Measurements from ENCODE around the gene DDX49.

Gene DDX49

GRCh38 chr19:18941628-18942354 is 22.3 kb downstream of the DDX49 start:
- Histone ChIP-seq H3K27ac (ENCODE audit: insufficient read depth, low read length, poor library complexity, severe bottlenecking) (no peak overlapping the region), H3K4me1 (ENCODE audit: control insufficient read depth, insufficient read depth, low read length, poor library complexity, severe bottlenecking) (peaks cover 11% of the 10 kb centered on the region), H3K27me3 (replicated peaks; ENCODE audit: control insufficient read depth, insufficient read depth, low read length, poor library complexity, severe bottlenecking) (peaks cover 9% of the 10 kb centered on the region), H3K36me3 (ENCODE audit: control insufficient read depth, insufficient read depth, low read length) (no peaks in the 10 kb centered on the region), H3K4me3 (ENCODE audit: insufficient read depth, low read depth, low read length, poor library complexity, severe bottlenecking) (no peak overlapping the region), H3K9me3 (ENCODE audit: control insufficient read depth, low read length) (no peaks in the 10 kb centered on the region)
- no peak for DNase-seq

DNA sequence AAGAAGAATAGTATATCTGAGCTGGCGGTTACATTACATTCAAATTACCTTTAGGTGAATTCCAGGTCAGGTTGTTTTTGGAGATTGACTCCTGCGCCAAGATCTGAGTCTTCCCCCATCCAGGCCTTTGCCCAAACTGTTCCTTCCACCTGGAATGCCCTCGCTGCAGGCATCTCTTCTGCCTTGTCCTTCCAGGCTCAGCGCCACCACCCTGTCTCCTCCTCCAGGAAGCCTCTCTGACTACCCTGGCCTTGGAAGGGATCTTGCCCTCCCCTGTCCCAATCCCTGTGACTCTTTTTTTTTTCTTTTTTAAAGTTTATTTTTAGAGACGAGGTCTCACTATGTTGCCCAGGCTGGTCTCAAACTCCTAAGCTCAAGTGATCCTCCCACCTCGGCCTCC is 23.2 kb downstream of the DDX49 start:
- peaks cover 9% of the 10 kb centered on the region for H3K27me3 ChIP-seq (replicated peaks; ENCODE audit: control insufficient read depth, insufficient read depth, low read length, poor library complexity, severe bottlenecking)
- DNase-seq = no peak
- no peak overlapping the region for H3K4me3 ChIP-seq (ENCODE audit: insufficient read depth, low read depth, low read length, poor library complexity, severe bottlenecking)
- no peaks in the 10 kb centered on the region for H3K9me3 ChIP-seq (ENCODE audit: control insufficient read depth, low read length)
- no peaks in the 10 kb centered on the region for H3K36me3 ChIP-seq (ENCODE audit: control insufficient read depth, insufficient read depth, low read length)
- H3K27ac ChIP-seq (ENCODE audit: insufficient read depth, low read length, poor library complexity, severe bottlenecking) = no peak overlapping the region
- peaks cover 11% of the 10 kb centered on the region for H3K4me1 ChIP-seq (ENCODE audit: control insufficient read depth, insufficient read depth, low read length, poor library complexity, severe bottlenecking)

DNA sequence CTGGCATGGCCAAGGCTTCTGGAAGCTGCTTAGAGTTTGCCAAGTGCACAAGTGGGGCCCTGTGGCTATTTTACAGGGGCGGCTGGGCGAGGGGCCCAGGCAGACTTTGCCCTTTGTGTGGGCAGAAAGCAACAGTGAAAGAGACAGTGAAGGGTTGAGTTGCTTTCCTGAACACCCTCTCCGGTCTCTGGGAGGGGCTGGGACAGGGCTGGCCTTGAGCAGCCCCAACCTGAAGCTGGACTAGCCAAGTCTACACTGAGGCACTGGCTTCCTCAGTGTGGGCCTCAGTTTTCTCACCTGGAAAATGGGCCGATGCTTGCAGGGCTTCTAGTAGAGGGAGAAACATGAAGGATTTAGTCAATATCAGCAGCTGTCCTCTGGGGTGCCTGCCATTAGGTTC is 23.9 kb downstream of the DDX49 start:
- H3K27ac ChIP-seq (ENCODE audit: insufficient read depth, low read length, poor library complexity, severe bottlenecking) = no peak overlapping the region
- no peaks in the 10 kb centered on the region for H3K9me3 ChIP-seq (ENCODE audit: control insufficient read depth, low read length)
- no peak overlapping the region for H3K4me3 ChIP-seq (ENCODE audit: insufficient read depth, low read depth, low read length, poor library complexity, severe bottlenecking)
- peaks cover 11% of the 10 kb centered on the region for H3K4me1 ChIP-seq (ENCODE audit: control insufficient read depth, insufficient read depth, low read length, poor library complexity, severe bottlenecking)
- peaks cover 9% of the 10 kb centered on the region for H3K27me3 ChIP-seq (replicated peaks; ENCODE audit: control insufficient read depth, insufficient read depth, low read length, poor library complexity, severe bottlenecking)
- DNase-seq = no peak
- no peaks in the 10 kb centered on the region for H3K36me3 ChIP-seq (ENCODE audit: control insufficient read depth, insufficient read depth, low read length)

- DNase-seq = no peak
- Histone ChIP-seq H3K36me3 (ENCODE audit: control insufficient read depth, insufficient read depth, low read length) (no peaks in the 10 kb centered on the region), H3K4me3 (ENCODE audit: insufficient read depth, low read depth, low read length, poor library complexity, severe bottlenecking) (no peak overlapping the region), H3K9me3 (ENCODE audit: control insufficient read depth, low read length) (no peaks in the 10 kb centered on the region), H3K4me1 (ENCODE audit: control insufficient read depth, insufficient read depth, low read length, poor library complexity, severe bottlenecking) (peaks cover 5% of the 10 kb centered on the region), H3K27ac (ENCODE audit: insufficient read depth, low read length, poor library complexity, severe bottlenecking) (no peak overlapping the region), H3K27me3 (replicated peaks; ENCODE audit: control insufficient read depth, insufficient read depth, low read length, poor library complexity, severe bottlenecking) (peaks cover 6% of the 10 kb centered on the region)
Observed at GRCh38 chr19:18945297-18945696, 25.8 kb downstream of the DDX49 start.

DNA sequence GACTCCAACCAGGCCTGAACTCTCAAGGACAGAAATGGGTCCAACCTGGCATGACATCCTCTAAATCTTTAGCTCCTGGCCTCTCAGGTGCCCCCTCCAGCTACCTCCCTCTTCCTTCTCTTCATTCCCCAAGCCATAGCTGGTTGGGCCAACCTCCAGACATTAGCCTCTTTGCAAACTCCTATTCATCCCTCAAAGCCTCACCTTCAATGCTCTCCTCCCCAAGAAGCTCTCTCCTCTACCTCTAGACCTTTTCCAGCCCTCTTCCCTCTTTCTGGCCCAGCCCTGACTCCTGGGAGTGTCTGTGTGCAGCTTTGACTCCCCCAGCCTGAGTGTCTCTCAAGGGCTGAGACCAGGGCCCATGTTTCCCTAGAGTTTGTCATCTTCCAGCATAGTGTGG is 26.8 kb downstream of the DDX49 start:
- no peak overlapping the region for H3K4me3 ChIP-seq (ENCODE audit: insufficient read depth, low read depth, low read length, poor library complexity, severe bottlenecking)
- no peaks in the 10 kb centered on the region for H3K27me3 ChIP-seq (replicated peaks; ENCODE audit: control insufficient read depth, insufficient read depth, low read length, poor library complexity, severe bottlenecking)
- no peak overlapping the region for H3K27ac ChIP-seq (ENCODE audit: insufficient read depth, low read length, poor library complexity, severe bottlenecking)
- no peaks in the 10 kb centered on the region for H3K9me3 ChIP-seq (ENCODE audit: control insufficient read depth, low read length)
- DNase-seq = no peak
- H3K36me3 ChIP-seq (ENCODE audit: control insufficient read depth, insufficient read depth, low read length) = no peaks in the 10 kb centered on the region
- H3K4me1 ChIP-seq (ENCODE audit: control insufficient read depth, insufficient read depth, low read length, poor library complexity, severe bottlenecking) = no peaks in the 10 kb centered on the region

DNA sequence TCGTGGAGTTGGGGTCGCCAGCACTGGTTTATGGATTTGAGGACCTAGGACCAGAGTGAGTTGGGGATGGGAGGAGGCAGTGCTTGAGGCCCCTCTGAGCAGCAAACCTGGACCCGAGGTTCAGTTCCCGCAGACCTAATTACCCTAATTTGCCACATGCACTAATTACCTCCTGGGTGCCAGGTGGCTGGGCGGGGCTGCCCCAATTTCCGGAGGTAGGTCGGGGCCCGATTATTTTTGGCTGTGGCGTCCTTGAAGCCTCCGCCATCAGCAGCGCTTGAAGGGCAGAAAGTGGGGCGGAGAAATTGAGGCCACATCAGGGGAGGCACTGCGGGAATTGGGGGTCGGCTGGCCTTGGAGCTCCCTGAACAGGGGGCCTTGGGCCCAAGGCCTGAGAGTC is 27.4 kb downstream of the DDX49 start:
- H3K27me3 ChIP-seq (replicated peaks; ENCODE audit: control insufficient read depth, insufficient read depth, low read length, poor library complexity, severe bottlenecking) = no peaks in the 10 kb centered on the region
- H3K9me3 ChIP-seq (ENCODE audit: control insufficient read depth, low read length) = no peaks in the 10 kb centered on the region
- no peaks in the 10 kb centered on the region for H3K36me3 ChIP-seq (ENCODE audit: control insufficient read depth, insufficient read depth, low read length)
- H3K4me3 ChIP-seq (ENCODE audit: insufficient read depth, low read depth, low read length, poor library complexity, severe bottlenecking) = no peak overlapping the region
- no peaks in the 10 kb centered on the region for H3K4me1 ChIP-seq (ENCODE audit: control insufficient read depth, insufficient read depth, low read length, poor library complexity, severe bottlenecking)
- no peak overlapping the region for H3K27ac ChIP-seq (ENCODE audit: insufficient read depth, low read length, poor library complexity, severe bottlenecking)
- DNase-seq = no peak

DNA sequence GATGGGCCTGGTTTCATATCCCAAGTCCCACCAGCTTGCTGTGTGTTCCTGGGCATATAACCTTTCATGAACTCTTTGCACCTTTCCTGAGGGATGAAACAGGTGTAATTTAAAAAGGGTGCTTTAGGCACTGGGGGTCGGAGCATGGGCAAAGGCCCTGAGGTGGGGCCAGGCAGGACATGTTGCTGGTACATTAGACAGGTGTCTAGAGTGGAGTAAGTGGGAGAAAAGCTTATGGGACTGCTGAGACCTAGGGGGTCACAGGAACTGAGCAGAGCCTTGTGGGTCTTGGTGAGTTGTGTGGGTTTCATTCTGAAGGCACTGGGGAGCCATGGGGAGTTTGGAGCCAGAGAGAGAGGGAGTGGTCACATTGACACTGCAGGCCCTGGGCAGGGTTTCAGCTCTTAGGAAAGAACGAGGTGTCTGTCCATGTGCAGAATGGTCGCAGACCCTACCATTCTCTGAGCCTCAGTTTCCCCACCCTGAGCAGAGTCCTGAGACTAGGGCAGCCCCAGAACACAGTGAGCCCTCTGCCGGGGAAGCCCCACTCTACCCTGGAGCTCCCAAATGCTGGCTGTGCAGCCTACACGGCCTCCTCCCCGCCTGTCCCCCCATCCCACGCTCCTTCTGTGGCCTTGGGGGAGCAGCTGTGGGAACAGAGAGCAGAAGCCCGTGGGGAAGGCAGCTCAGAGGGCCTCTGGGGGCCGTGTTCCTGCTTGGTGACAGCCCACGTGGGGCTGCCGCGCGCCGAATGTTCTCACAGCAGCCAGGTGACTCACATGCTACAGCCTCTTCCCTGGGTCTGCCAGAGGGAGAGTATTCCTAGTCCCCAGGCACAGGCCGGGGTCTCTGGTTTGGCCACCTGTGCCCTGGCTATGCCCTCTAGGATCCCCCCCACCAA is 28.8 kb downstream of the DDX49 start:
- no peak overlapping the region for H3K4me3 ChIP-seq (ENCODE audit: insufficient read depth, low read depth, low read length, poor library complexity, severe bottlenecking)
- H3K27me3 ChIP-seq (replicated peaks; ENCODE audit: control insufficient read depth, insufficient read depth, low read length, poor library complexity, severe bottlenecking) = no peaks in the 10 kb centered on the region
- H3K4me1 ChIP-seq (ENCODE audit: control insufficient read depth, insufficient read depth, low read length, poor library complexity, severe bottlenecking) = no peaks in the 10 kb centered on the region
- no peaks in the 10 kb centered on the region for H3K9me3 ChIP-seq (ENCODE audit: control insufficient read depth, low read length)
- H3K36me3 ChIP-seq (ENCODE audit: control insufficient read depth, insufficient read depth, low read length) = no peaks in the 10 kb centered on the region
- no peak overlapping the region for H3K27ac ChIP-seq (ENCODE audit: insufficient read depth, low read length, poor library complexity, severe bottlenecking)
- DNase-seq = no peak

DNA sequence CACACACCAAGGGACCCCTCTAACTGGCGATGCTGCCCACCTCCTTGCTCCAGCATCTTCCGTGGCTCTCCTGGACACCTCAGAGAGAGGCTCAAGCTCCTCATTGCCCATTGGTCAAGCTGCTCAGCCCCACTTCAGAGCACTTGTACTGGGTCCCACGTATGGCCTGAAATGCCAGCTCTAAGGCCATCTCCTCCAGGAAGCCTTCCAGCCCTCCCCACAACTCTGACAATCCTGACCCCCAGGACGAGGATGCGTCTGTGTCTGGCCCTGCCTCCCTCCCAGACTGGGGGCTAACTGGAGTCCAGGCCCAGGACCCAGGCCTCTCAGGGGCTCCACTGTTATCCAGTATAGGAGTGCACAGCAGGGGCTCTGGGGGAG is 29.5 kb downstream of the DDX49 start:
- Histone ChIP-seq H3K9me3 (ENCODE audit: control insufficient read depth, low read length) (no peaks in the 10 kb centered on the region), H3K27ac (ENCODE audit: insufficient read depth, low read length, poor library complexity, severe bottlenecking) (no peak overlapping the region), H3K4me1 (ENCODE audit: control insufficient read depth, insufficient read depth, low read length, poor library complexity, severe bottlenecking) (no peaks in the 10 kb centered on the region), H3K4me3 (ENCODE audit: insufficient read depth, low read depth, low read length, poor library complexity, severe bottlenecking) (no peak overlapping the region), H3K36me3 (ENCODE audit: control insufficient read depth, insufficient read depth, low read length) (no peaks in the 10 kb centered on the region), H3K27me3 (replicated peaks; ENCODE audit: control insufficient read depth, insufficient read depth, low read length, poor library complexity, severe bottlenecking) (no peaks in the 10 kb centered on the region)
- DNase-seq = no peak

- Histone ChIP-seq H3K4me3 (ENCODE audit: insufficient read depth, low read depth, low read length, poor library complexity, severe bottlenecking) (no peak overlapping the region), H3K27ac (ENCODE audit: insufficient read depth, low read length, poor library complexity, severe bottlenecking) (no peak overlapping the region), H3K9me3 (ENCODE audit: control insufficient read depth, low read length) (no peaks in the 10 kb centered on the region), H3K36me3 (ENCODE audit: control insufficient read depth, insufficient read depth, low read length) (no peaks in the 10 kb centered on the region), H3K4me1 (ENCODE audit: control insufficient read depth, insufficient read depth, low read length, poor library complexity, severe bottlenecking) (no peaks in the 10 kb centered on the region), H3K27me3 (replicated peaks; ENCODE audit: control insufficient read depth, insufficient read depth, low read length, poor library complexity, severe bottlenecking) (no peaks in the 10 kb centered on the region)
- DNase-seq = no peak
Observed at GRCh38 chr19:18949858-18950257, 30.3 kb downstream of the DDX49 start.

DNA sequence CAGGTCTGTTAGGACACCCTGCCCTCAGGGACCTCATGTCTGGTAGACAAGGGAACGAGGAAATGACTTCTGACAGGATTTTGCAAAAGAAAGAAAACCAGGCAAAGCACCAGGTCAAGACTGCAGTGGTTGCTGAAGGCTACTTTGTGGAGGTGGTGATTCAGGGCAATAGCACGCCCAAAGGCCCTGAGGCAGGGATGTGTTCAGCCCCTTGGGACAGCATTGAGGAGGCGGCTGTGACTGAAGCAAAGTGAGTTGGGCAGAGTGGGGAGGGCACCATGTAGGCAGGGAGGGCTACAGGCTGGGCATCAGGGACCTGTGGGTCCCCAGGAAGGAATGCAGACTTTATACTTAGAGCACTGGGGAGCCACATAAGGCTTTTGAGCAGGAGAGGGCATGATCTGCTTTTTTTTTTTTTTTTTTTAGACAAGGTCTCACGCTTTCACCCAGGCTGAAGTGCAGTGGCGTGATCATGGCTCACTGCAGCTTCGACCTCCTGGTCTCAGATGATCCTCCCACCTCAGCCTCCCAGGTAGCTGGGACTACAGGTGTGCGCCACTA is 32.3 kb downstream of the DDX49 start:
- Histone ChIP-seq H3K27ac (ENCODE audit: insufficient read depth, low read length, poor library complexity, severe bottlenecking) (no peak overlapping the region), H3K36me3 (ENCODE audit: control insufficient read depth, insufficient read depth, low read length) (no peaks in the 10 kb centered on the region), H3K4me1 (ENCODE audit: control insufficient read depth, insufficient read depth, low read length, poor library complexity, severe bottlenecking) (no peaks in the 10 kb centered on the region), H3K9me3 (ENCODE audit: control insufficient read depth, low read length) (no peaks in the 10 kb centered on the region), H3K27me3 (replicated peaks; ENCODE audit: control insufficient read depth, insufficient read depth, low read length, poor library complexity, severe bottlenecking) (no peaks in the 10 kb centered on the region), H3K4me3 (ENCODE audit: insufficient read depth, low read depth, low read length, poor library complexity, severe bottlenecking) (no peak overlapping the region)
- no peak for DNase-seq
